ENCODE measurements around the gene CMTM8. TPM values are rescaled to one million over a fixed set of nuclear protein-coding genes. Genes with fewer than 3 reads are reported as not detected.
A peak's percentile ranks its signal among the peaks of the same experiment; 100 is the strongest.

CMTM8 gene
- total and polyA plus RNA-seq, 2 of the 8 experiments (the other 6 are each of a cell fraction or from before 2014, with no cell fraction given): 10.5 to 22.4 TPM

DNA sequence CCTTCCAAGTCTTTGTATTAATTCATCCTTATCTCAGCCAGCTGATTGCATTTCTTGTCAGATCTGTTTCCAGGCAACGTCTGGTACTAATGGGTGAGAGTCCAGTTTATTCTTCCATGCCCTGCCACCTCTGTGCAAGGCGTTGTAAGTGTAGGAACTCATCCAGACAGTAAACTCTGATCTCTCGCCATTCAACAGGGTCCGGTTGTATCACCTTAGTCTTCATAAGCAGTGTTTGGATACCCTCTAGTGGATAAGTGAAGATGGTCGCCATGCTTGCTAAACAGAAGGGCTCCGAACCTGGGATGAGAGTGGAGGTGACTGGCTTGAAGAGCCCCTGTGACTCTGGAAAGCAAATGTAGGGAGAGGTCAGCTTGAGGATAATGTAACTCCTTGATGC is 101.6 kb downstream of the CMTM8 start:
- Histone ChIP-seq H2BK12ac (ENCODE audit: low read depth, low read length) (no peak overlapping the region), H2BK20ac (ENCODE audit: low read length) (no peak overlapping the region), H3K79me1 (ENCODE audit: low read depth, low read length) (no peaks in the 10 kb centered on the region; the same call in 1 of the 2 replicates), H3K4me1 (replicated peaks in 1 of 4; ENCODE audit: control insufficient read depth in 3 of 4, insufficient read depth in 4 of 4, low read length in 3 of 4) (no peaks in the 10 kb centered on the region; a peak in 1 of 7 replicates), H3K27me3 (replicated peaks in 1 of 4; ENCODE audit: control insufficient read depth in 3 of 4, extremely low read depth in 1 of 4, insufficient read depth in 3 of 4, low read length in 3 of 4) (no peaks in the 10 kb centered on the region), H4K8ac (ENCODE audit: extremely low read depth, insufficient read depth, low read length) (no peak overlapping the region), H3K56ac (replicated peaks; ENCODE audit: insufficient read length, low read depth, low read length) (no peak overlapping the region), H3K36me3 (ENCODE audit: control insufficient read depth in 2 of 4, insufficient read depth in 4 of 4, low read length in 3 of 4) (no peaks in the 10 kb centered on the region), H4K91ac (replicated peaks; ENCODE audit: insufficient read length, low read length) (no peak overlapping the region), H2BK15ac (ENCODE audit: low read length) (no peak overlapping the region), H4K5ac (ENCODE audit: insufficient read length, low read depth, low read length) (no peak overlapping the region), H3K4ac (replicated peaks; ENCODE audit: insufficient read length, low read depth, low read length) (no peak overlapping the region), H4K20me1 (replicated peaks in 1 of 2; ENCODE audit: control insufficient read depth in 1 of 2, insufficient read depth in 2 of 2, low read length in 2 of 2) (no peaks in the 10 kb centered on the region), H3K4me2 (ENCODE audit: insufficient read depth in 1 of 2, low read depth in 2 of 2, low read length in 2 of 2) (no peak overlapping the region), H3K27ac (ENCODE audit: low read depth, low read length) (no peak overlapping the region), H3K9me3 (ENCODE audit: insufficient read depth in 2 of 2, low read depth in 1 of 2, low read length in 1 of 2) (no peaks in the 10 kb centered on the region), H3K18ac (ENCODE audit: extremely low read depth, low read length) (no peak overlapping the region), H3K4me3 (ENCODE audit: extremely low read depth in 1 of 4, insufficient read depth in 2 of 4, low read depth in 3 of 4, low read length in 4 of 4) (no peak overlapping the region), H3K23ac (ENCODE audit: insufficient read length) (no peak overlapping the region), H2AFZ (ENCODE audit: low read length) (no peak overlapping the region), H2AK5ac (ENCODE audit: low read depth, low read length) (no peak overlapping the region), H3K23me2 (ENCODE audit: low read depth, low read length) (no peaks in the 10 kb centered on the region), H2BK5ac (ENCODE audit: low read depth, low read length) (no peak overlapping the region), H3K14ac (ENCODE audit: insufficient read length) (no peak overlapping the region), H3K9ac (replicated peaks in 1 of 4; ENCODE audit: extremely low read depth in 1 of 4, low read depth in 3 of 4, low read length in 3 of 4) (no peak overlapping the region), H3K79me2 (ENCODE audit: control insufficient read depth in 1 of 2, insufficient read depth in 2 of 2, low read length in 2 of 2) (no peaks in the 10 kb centered on the region), H2BK120ac (replicated peaks; ENCODE audit: low read depth, low read length) (no peak overlapping the region)
- WGBS, 2 experiments (ENCODE audit: extremely low coverage in 1 of 2, insufficient coverage in 1 of 2, insufficient read length in 1 of 2, insufficient replicate concordance in 2 of 2, low coverage in 1 of 2, low lambda C conversion rate in 2 of 2, missing lambda C conversion rate in 1 of 2): 62% methylated on average over 6 of the region's 6 CpGs; no CpG with 5 or more reads in 1 of the 2 experiments
- ChIA-PET CTCF (ENCODE audit: partially characterized antibody) (interaction anchor here (0.8 to 12.8 kb wide), 8 partner anchors 11 to 186 kb away, joined by 3 to 207 read pairs (median 4); no protein-coding TSS in a partner anchor), POLR2A (ENCODE audit: partially characterized antibody) (no interaction called here)
- FAIRE-seq (peak; percentile 58), DNase-seq (ENCODE audit: low read depth in 1 of 2, low spot score in 2 of 2) (no peak)
- TF ChIP-seq SRF (IDR thresholded peaks at IDR 0.05; ENCODE audit: low read depth, low read length) (no peak), ASH2L (IDR thresholded peaks at IDR 0.05; ENCODE audit: low read length) (no peak), EZH2 (IDR thresholded peaks at IDR 0.05; ENCODE audit: low read depth, low read length, severe bottlenecking) (no peak), TBP (IDR thresholded peaks at IDR 0.05; ENCODE audit: low read depth, low read length) (no peak), TCF12 (IDR thresholded peaks at IDR 0.05; ENCODE audit: low read depth, low read length) (no peak), JUN (IDR thresholded peaks at IDR 0.05; ENCODE audit: low read depth, low read length) (no peak), CHD1 (IDR thresholded peaks at IDR 0.05; ENCODE audit: low read depth, low read length) (no peak), CBX5 (IDR thresholded peaks at IDR 0.05; ENCODE audit: low read depth, low read length) (no peak), KDM4A (IDR thresholded peaks at IDR 0.05; ENCODE audit: low read depth, low read length, severe bottlenecking) (no peak), POU5F1 (IDR thresholded peaks at IDR 0.05; ENCODE audit: low read depth, low read length) (no peak), RAD21 (IDR thresholded peaks at IDR 0.05 in 1 of 2, conservative IDR thresholded peaks at IDR 0.05 in 1 of 2; ENCODE audit: low read depth in 2 of 2, low read length in 2 of 2) (peak; percentile 90 to 91)
- TF ChIP-seq, protein P1, sequence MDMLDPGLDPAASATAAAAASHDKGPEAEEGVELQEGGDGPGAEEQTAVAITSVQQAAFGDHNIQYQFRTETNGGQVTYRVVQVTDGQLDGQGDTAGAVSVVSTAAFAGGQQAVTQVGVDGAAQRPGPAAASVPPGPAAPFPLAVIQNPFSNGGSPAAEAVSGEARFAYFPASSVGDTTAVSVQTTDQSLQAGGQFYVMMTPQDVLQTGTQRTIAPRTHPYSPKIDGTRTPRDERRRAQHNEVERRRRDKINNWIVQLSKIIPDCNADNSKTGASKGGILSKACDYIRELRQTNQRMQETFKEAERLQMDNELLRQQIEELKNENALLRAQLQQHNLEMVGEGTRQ (IDR thresholded peaks at IDR 0.05; ENCODE audit: low read length): no peak
